Activated T-helper 1 cell treated with anti-CD3 and anti-CD28 coated beads, Interleukin-2, amount 50 U/mL, for 16 hours (primary cell): ENCODE results near the gene THRAP3.

Source experiments
- DNase-seq, 2 donors: peaks; one replicate each; pipeline ENCODE4 v3.0.0-alpha.2; 2020; ENCODE audit warnings: low read depth in 1 of 2, low spot score in 1 of 2

The THRAP3 gene

GRCh38 chr1:36322786-36323635, 98.8 kb downstream of the THRAP3 start:
- DNase-seq = no peak

DNA sequence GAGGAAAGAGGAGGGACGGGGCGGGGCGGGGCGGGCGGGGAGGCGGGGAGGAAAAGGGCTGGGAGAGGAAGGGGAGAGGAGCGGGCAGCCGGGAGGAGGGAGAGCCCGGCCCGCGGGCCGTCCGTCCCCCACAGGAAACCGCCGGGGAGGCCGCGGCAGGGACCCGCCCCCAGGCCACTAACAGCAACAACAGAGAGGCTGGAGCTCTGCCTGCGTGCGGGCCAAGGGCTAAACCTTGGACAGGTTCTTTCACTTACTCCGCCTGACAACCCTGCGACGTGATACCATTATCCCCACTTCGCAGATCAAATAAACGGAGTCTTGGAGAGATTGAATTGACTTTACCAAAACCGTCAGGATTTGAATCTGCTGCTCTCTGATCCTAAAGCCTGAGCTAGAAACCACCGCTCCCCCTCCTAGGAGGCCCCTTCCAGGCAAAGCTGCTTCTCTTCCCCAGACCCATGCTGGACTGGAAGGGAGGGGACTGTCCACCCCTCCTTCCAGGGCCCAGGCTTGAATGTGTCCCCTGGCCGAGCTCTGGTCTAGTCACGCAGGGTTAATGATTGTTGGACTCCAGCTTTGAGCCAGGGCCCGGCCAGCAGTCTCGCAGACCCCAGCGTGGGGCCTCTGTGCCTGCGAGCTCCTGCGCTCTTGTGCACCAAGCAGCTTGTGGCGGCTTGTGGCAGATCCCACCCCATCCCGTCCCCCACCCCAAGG, 99.6 kb downstream of the THRAP3 start, which contains the start of gene EVA1B:
EVA1B (minus strand) TSS at position 10 of the 717 bp plus-strand sequence. CDS start 608 bp downstream, outside the sequence.
- DNase-seq = no peak

DNA sequence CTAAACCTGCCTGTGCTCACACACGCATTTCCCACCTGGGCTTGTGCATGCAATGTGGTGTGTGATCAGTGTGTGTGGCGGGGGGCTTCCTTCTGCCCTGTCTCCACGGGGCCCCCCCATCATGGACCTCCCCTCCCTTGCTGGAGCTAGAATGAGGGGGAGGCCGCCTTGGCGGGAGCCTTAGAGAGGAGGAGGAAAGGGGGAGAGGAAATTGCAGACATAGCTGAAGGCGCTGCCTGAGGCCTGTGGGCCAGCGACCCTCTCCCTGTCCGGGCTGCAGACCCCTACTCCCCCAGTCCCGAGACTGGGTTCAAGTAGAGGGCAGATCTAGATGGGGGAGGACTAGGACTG, 100.1 kb downstream of the THRAP3 start:
- DNase-seq = no peak

DNA sequence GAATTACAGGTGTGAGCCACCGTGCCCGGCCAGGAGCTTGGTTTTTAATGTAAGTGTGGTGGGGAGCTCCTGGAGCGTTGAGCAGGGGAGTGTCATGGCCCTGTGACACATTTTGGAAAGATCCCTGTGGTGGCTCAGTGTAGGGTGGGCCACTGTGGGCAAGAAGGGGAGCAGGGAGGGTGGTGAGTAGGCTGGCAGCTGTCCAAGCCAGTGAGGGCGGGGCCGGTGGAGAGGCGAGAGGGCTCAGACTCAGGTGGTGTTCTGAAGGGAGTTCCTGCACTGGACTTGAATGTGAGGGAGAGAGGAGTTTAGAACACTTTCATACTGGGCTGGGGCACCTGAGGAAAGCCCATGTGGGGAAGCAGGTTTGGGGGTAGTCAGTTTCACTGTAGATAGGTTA, 102.3 kb downstream of the THRAP3 start:
- DNase-seq = no peak

GRCh38 chr1:36327421-36328087, 103.3 kb downstream of the THRAP3 start:
- no peak for DNase-seq

- no peak for DNase-seq
Observed at GRCh38 chr1:36328088-36328480, 103.8 kb downstream of the THRAP3 start.

- no peak for DNase-seq
Observed at GRCh38 chr1:36328713-36329112, 104.5 kb downstream of the THRAP3 start.

DNA sequence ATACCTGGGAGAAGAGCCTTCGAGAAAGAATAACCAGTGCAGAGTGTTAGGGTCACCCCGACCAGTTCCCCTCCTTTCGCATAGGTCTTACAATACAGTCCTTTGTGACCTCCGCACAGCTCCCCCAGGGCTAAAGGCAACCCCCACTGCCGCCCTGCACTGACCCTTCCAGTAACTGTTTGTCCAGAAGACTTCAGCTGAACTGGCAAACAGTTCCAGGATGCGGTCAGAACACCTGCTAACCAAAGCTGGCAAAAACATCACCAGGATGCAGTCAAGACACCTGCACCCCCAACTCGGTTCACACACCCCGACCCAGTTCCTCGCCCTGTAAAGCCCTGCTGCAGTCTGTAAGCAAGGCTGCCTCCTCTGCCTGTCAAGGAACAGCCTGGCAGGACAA, 105.6 kb downstream of the THRAP3 start:
- no peak for DNase-seq

GRCh38 chr1:36330940-36331339, 106.7 kb downstream of the THRAP3 start:
- DNase-seq = no peak

GRCh38 chr1:36337830-36338229, 113.6 kb downstream of the THRAP3 start:
- DNase-seq = no peak

GRCh38 chr1:36339215-36339614, 115.0 kb downstream of the THRAP3 start:
- DNase-seq = no peak

- DNase-seq = no peak
Observed at GRCh38 chr1:36339615-36340014, 115.4 kb downstream of the THRAP3 start.

GRCh38 chr1:36341626-36342320, 117.5 kb downstream of the THRAP3 start:
- DNase-seq = no peak

GRCh38 chr1:36342426-36343185, 118.4 kb downstream of the THRAP3 start:
- peak in 1 of 2 donors; percentile 32 for DNase-seq

- DNase-seq = no peak
Observed at GRCh38 chr1:36343651-36344394, 119.6 kb downstream of the THRAP3 start.

DNA sequence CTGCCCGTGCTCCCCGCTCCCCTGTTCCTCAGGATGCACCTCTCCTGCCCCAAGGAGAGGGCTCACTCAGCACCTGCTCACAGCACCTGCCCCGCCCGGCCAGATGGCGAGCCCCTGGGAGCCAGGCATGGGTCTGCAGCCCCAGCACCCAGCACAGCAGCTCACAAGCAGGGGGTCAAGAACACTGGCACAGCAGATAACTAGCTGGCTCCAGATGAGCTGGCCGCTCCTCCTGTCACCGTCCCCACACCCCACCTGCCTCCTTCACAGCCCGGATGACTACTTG, 120.1 kb downstream of the THRAP3 start:
- DNase-seq = no peak

GRCh38 chr1:36345353-36345752, 121.1 kb downstream of the THRAP3 start:
- DNase-seq = no peak

DNA sequence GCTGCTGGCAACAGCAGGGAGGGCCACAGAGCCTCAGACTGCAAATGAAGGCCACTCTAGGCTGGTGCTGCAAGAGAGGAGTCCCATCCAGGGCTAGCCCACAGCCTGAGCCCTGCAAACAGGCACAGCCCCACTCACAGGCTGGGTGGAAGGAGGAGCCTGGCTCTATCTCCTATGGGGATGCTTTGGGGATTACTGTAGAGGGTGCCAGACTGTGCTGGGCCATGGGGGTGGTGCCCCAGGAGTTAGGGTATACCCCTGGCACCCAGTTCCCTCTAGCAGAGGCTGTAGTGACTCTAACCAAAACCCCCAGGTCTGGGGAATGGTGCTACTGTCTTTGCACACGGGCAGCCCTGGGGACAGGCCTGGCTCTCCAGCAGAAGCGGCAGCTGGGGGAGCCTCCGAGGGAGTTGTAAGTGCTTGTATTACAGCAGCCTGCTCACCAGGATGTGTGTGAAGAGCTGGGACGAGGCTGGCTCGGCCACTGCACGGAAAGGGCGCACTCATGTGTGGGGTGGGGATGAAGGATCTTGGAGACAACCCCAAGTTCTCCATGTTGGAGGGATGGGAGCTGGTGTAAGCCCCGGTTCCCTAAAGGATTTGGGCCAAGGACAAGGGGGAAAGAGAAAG, 122.6 kb downstream of the THRAP3 start:
- DNase-seq = no peak

GRCh38 chr1:36349241-36349671, 125.0 kb downstream of the THRAP3 start:
- DNase-seq = no peak

DNA sequence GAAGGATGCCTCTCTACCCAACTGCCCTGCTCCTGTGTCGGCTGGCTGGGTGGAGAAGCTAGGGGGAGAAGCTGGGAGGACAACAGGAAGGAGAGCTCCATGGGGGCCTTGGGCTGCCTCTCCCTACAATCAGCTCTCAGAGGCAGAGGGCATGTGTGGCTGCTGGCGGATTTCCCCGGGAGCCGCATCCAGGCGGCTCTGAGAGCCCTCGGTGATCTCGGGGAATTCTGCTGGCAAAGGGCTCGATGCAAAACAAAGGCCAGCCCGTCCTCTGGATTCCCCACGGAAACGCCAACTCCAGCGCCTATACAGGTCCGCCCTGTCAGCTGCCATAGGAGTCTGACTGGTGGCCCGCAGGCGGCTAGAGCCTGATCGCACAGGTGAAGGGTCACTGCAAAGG, 125.6 kb downstream of the THRAP3 start:
- no peak for DNase-seq
